COLO668 (cell line): Measurements from ENCODE around the gene EML5.
A peak's percentile ranks its signal among the peaks of the same experiment; 100 is the strongest.
"Not testable (repeated sequence)": the region's sequence is repeated elsewhere in the genome, so short reads cannot be mapped to it uniquely, and the experiment has no call there.

Source experiments
- DNase-seq: peaks from one replicate; lab custom pipeline; 2025; ENCODE audit not compliant: unreplicated experiment; lab: John Stamatoyannopoulos, UW

The EML5 gene

GRCh38 chr14:88804035-88804434 is 11.3 kb upstream of the EML5 start:
- DNase-seq: no peak

GRCh38 chr14:88802596-88802995 is 9.8 kb upstream of the EML5 start:
- no peak for DNase-seq

- no peak for DNase-seq
Measured at GRCh38 chr14:88799522-88799921, 6.8 kb upstream of the EML5 start.

GRCh38 chr14:88798156-88798555 is 5.4 kb upstream of the EML5 start:
- peak; percentile 45 for DNase-seq

- no peak for DNase-seq
Measured at GRCh38 chr14:88793259-88793625, 489 bp upstream of the EML5 start.

- DNase-seq: peak; percentile 74
Measured at GRCh38 chr14:88791629-88792472, 902 bp downstream of the EML5 start.

DNA sequence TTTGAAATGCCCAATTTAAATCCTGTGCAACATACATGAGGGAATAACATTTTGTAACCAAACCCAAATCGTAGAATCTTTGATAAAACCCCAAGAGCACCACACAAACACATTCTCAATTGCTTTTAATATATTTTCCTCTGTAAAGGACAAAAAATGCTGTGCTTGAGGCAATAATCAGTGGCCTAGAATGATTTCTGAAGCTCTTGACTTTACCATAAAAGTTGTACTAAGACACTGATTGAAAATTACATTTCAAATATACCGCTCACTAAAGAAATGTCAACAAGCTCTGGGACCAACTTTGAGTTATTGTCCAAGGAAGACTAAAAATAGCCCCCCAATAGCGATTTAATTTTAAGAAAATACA is 1.5 kb downstream of the EML5 start:
- no peak for DNase-seq

DNA sequence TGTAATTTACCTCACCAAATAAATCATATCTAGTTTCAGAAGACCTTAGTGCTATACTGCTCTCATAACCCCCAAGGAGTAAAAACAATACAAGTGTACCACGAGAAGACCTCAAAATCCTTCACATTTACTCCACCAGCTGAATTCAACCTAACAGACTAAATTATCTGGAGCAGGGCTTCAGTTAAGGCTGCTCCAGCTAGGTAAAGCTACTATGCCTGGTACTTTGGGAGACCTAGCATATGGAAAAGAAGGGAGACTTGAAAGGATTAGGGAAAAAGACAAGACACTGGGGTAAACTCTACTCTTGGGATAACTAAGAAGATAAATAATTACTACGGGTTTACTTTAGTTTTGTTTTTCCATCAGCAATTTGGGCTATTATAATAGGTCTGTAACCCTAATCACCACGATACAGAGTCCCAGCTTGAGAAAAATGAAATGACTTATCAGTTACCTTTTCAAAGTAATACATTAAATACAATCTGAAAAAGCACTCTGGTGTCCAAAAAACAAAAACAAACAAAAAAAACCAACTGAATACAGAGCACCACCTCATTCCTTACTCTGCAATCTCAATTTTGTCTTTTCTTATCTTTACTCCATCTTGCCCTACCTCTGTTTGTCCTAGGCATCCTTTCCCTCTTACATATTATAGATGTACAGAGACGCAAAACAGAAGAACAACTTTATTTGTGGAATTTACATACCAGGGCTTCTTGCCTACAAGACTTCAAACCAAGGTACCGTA is 2.1 kb downstream of the EML5 start:
- DNase-seq: no peak

- not testable (repeated sequence) for DNase-seq
Measured at GRCh38 chr14:88789573-88789972, 3.2 kb downstream of the EML5 start.

GRCh38 chr14:88786715-88787114 is 6.0 kb downstream of the EML5 start:
- no peak for DNase-seq

DNA sequence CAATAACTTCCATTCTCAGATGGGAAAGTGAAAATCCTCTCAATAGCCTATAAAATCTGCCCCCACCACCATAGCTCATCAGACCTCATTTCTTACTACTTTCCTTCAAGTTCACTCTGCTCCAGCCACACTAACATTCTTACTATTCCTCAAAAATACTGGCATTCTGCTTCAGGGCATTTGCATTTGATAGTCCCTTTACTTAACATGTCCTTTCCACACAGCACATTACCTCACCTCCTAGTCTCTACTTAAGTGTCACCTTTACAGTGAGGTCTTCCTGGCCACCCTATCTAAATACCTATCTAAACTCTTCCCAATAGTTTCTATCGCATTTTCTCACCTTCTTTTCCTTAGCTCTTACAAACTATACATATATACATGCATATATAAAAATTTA is 6.8 kb downstream of the EML5 start:
- DNase-seq: no peak

GRCh38 chr14:88775532-88775931 is 17.2 kb downstream of the EML5 start:
- DNase-seq: no peak

DNA sequence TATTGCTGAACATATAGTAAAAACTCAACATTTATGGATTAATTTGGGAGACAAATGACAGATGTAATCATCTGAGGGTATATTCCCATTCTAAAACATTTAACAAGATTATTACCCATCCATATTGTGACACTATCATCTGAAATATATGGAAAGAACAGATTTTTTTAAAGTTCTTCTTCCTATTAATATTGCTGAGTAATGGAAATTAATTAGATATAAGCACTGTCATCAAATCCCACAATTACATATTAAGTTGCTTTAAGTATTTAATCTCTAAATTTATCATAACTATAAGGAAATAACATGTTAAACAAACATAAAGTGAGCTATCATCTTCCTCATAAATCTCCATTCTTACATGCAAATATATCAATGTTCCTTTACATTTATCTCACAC is 22.0 kb downstream of the EML5 start:
- DNase-seq: no peak

DNA sequence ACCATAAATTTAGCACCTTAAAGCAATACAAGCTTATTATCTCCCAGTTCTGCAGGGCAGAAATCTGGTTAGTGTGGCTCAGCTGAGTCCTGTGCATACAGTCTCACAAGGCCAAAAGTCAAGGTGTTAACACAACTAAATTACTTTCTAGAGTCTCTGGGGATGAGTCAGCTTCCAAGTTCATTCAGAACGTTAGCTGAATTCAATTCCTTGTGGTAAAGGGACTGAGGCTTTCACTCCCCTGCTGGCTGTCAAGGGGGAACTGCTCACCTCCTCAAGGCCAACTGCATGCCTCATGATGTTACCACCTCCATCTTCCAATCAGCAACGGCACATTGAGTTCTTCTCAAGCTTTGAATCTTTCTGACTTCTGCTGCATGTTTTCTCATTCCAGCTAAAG is 27.6 kb downstream of the EML5 start:
- no peak for DNase-seq

DNA sequence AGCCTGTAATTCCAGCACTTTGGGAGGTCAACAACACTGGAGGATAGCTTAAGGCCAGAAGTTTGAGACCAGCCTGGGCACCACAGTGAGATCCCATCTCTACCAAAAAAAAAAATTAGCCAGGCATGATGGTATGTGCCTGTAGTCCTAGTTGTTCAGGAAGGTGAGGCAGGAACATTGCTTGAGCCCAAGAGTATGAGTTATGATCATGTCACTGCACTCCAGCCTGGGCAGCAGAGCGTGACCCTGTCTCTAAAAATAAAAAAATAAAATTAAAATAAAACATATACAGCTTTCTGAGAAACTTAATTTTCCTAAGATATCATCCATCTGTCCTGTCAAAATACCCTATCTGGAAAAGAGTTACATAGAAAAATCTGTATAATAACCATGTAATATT is 38.9 kb downstream of the EML5 start:
- DNase-seq: no peak

DNA sequence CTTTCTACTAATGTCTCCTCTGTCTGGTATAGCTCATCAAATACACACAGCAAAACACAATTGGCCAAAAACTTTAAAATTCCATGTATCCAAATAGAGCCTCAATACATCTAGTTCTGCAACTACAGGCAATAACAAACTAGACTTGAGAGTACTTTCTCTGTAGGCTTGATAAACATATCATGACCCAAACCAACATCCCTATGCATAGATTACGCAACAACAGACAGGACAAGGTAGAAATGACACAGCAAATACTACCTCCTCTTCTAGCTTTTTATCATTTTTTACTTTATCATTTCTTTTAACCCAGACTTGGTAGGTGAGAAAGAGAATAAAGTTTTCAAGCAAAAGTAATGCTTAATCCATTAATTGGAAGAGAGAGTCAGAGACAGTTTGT is 41.8 kb downstream of the EML5 start:
- no peak for DNase-seq

GRCh38 chr14:88750413-88750812 is 42.3 kb downstream of the EML5 start:
- DNase-seq: no peak

DNA sequence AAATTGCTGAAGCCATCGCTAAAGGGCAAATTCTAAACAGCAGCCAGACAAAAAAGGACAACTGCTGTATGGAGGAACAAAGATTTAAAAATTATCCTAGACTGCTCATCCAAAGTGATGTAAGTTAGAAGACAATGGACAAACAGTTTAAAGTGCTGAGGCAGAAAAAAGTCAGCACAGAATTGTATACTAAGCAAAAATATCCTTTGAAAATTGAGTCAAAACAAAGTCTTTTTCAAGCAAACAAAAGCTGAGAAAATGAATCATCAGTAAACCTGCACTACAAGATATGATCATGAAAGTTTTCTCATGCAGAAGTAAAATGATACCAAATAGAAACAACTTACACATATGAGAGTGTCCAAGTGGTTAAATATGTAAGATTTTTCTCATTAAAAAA is 43.6 kb downstream of the EML5 start:
- no peak for DNase-seq

DNA sequence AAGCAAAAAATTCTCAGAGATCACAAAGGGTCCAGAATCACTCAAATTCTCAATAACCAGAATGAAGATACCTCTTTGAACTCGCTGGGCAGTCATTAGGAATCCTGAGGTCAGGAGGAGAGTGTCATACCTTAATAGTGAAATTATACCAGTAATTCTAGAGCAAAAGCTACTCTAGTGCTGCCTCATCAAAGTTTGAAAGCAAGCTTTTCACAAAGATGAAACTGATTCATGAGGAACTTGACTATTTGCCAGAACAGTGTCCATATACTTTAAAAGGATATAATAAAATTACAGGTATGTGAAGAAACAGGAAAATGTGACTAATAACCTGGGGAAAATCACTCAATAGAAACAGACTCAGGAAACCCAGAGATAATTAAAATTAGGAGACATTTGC is 44.5 kb downstream of the EML5 start:
- no peak for DNase-seq

DNA sequence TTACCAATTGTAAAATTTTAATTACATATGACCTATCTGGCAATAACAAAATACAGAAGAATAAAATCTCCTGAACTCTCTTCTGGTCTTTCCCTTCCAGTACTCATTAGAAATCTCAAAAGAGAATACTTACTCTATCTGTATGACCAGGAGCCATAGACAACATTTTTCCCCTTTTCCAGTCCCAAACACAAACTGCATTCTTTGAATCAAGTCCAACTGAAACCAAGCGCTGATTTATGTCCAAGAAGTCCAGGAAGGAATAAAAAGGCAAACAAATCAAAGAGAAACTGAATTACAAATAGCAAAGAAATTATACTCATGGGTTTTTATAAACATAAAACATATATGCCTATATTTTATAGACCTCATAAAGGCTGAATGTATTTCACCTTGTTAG is 46.7 kb downstream of the EML5 start:
- no peak for DNase-seq

DNA sequence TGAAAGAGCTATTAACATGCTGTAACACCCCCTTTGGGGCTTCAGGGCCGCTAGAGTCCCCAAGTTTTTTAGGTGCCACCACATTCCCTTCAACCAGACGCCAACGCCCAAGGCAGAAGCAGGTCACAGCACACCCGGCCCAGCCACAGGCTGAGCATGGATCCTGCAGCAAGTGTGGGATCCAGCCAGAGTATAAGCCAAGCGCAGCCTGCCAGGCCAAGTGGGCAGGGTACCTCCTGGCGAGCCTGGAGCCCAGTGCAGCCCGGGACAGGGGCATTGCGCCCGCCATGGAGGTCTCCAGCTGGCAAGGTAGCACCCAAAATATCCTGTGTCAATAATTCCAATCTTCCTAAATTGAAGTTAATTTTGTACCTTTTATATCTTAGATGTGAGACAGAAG is 55.5 kb downstream of the EML5 start:
- no peak for DNase-seq

GRCh38 chr14:88733121-88733520 is 59.6 kb downstream of the EML5 start:
- DNase-seq: no peak

- no peak for DNase-seq
Measured at GRCh38 chr14:88729159-88729558, 63.6 kb downstream of the EML5 start.
